Left colon (tissue), 2 donors: ENCODE results near the gene AUTS2. TPM values are rescaled to one million over a fixed set of nuclear protein-coding genes. Genes with fewer than 3 reads are reported as not detected.

Experiments used
- ATAC-seq: fragments of 200-7000 bp; cut with Tn5 transposase; one replicate; pipeline ENCODE4 v1.9.1; 2020; ENCODE audit warnings: mild to moderate bottlenecking, moderate library complexity
- DNase-seq, 2 donors: peaks; one replicate each; pipeline ENCODE4 v3.0.0-alpha.2; 2020
- intact Hi-C, 2 donors: fragments of 100-400 bp; cut with DNase I in 1 of 2; cut with micrococcal nuclease in 1 of 2; formaldehyde crosslinking; loops; one replicate each; pipeline versions ENCODE4 v1.11.2 to v1.14.0; 2022; cut with DNase I, micrococcal nuclease
- total RNA-seq, 2 donors: library from RNA; stranded (reverse); fragmentation: NEBNext Ultra II Directional; extraction: Animal tissue kit (Norgen Biotek cat#: 25700); gene quantifications; one replicate each; pipeline ENCODE4 v1.2.1, GENCODE V29; 2021
- donor health status: DM: no; HTN: no; CAD: no.
- donor health status: DM: yes; HTN: yes; CAD: no.

AUTS2 gene
- total RNA-seq, 2 donors from 2014 or later: 43.3 to 44.2 TPM

- intact Hi-C loops: no loop called here
- no peak for DNase-seq
- peak; percentile 46 for ATAC-seq
These were observed 1138.6 kb downstream of the AUTS2 start for GRCh38 chr7:70736715-70737460.

GRCh38 chr7:70738151-70738885 lies 1140.0 kb downstream of the AUTS2 start:
- peak; percentile 40 to 75 for DNase-seq
- intact Hi-C loops: no loop called here
- ATAC-seq: peak; percentile 95

- ATAC-seq (no peak), DNase-seq (no peak)
- intact Hi-C loops: no loop called here
These were observed 1141.5 kb downstream of the AUTS2 start for GRCh38 chr7:70739646-70740210.

- ATAC-seq (no peak), DNase-seq (no peak)
- intact Hi-C loops: no loop called here
These were observed 1143.4 kb downstream of the AUTS2 start for GRCh38 chr7:70741666-70742065.

GRCh38 chr7:70743531-70744325 lies 1145.5 kb downstream of the AUTS2 start:
- DNase-seq: no peak
- intact Hi-C loops: no loop called here
- no peak for ATAC-seq

- no peak for ATAC-seq
These were observed 1146.2 kb downstream of the AUTS2 start for GRCh38 chr7:70744492-70744891.

GRCh38 chr7:70749831-70750230 lies 1151.6 kb downstream of the AUTS2 start:
- no peak for ATAC-seq
- intact Hi-C loops: no loop called here
- no peak for DNase-seq

More at GRCh38 chr7:70744492-70744891, 1146.2 kb downstream of the AUTS2 start:
- intact Hi-C loops: no loop called here
- no peak for DNase-seq

- intact Hi-C loops: no loop called here
- ATAC-seq (no peak), DNase-seq (no peak)
These were observed 1153.6 kb downstream of the AUTS2 start for GRCh38 chr7:70751895-70752294.

GRCh38 chr7:70752794-70753241 lies 1154.5 kb downstream of the AUTS2 start:
- intact Hi-C loops: no loop called here
- DNase-seq (no peak), ATAC-seq (no peak)

- intact Hi-C loops: no loop called here
- DNase-seq (no peak), ATAC-seq (no peak)
These were observed 1158.5 kb downstream of the AUTS2 start for GRCh38 chr7:70756789-70757188.

GRCh38 chr7:70758646-70759045 lies 1160.4 kb downstream of the AUTS2 start:
- ATAC-seq (no peak), DNase-seq (no peak)
- intact Hi-C loops: no loop called here

GRCh38 chr7:70759674-70760073 lies 1161.4 kb downstream of the AUTS2 start:
- ATAC-seq (no peak), DNase-seq (no peak)
- intact Hi-C loops: no loop called here

GRCh38 chr7:70761711-70762328 lies 1163.5 kb downstream of the AUTS2 start:
- ATAC-seq (no peak), DNase-seq (no peak)
- intact Hi-C loops: no loop called here

GRCh38 chr7:70762696-70763095 lies 1164.4 kb downstream of the AUTS2 start:
- ATAC-seq (no peak), DNase-seq (no peak)
- intact Hi-C loops: no loop called here

GRCh38 chr7:70763961-70764691 lies 1165.9 kb downstream of the AUTS2 start:
- no peak for DNase-seq
- ATAC-seq: no peak
- intact Hi-C loops: no loop called here

GRCh38 chr7:70764701-70765208 lies 1166.5 kb downstream of the AUTS2 start:
- no peak for ATAC-seq

GRCh38 chr7:70765651-70766050 lies 1167.4 kb downstream of the AUTS2 start:
- no peak for ATAC-seq
- DNase-seq: no peak
- intact Hi-C loops: no loop called here

More at GRCh38 chr7:70764701-70765208, 1166.5 kb downstream of the AUTS2 start:
- intact Hi-C loops: no loop called here
- no peak for DNase-seq

GRCh38 chr7:70766109-70766508 lies 1167.8 kb downstream of the AUTS2 start:
- DNase-seq (no peak), ATAC-seq (no peak)
- intact Hi-C loops: no loop called here
